GM23338 (cell line): ENCODE measurements around the gene TNS4.

Source experiments
- EZH2 ChIP-seq: fragments of 200-600 bp; sonication (generic); IDR thresholded peaks from one replicate; pipeline ENCODE4 v1.8.0; 2017; ENCODE audit warnings: antibody characterized with exemption, mild to moderate bottlenecking, low read depth; ENCODE audit not compliant: unreplicated experiment
- EZH2phosphoT487 ChIP-seq: fragments of 200-600 bp; sonication (generic); IDR thresholded peaks from one replicate; pipeline ENCODE4 v1.8.1; 2018; ENCODE audit warnings: antibody characterized with exemption; ENCODE audit not compliant: unreplicated experiment
- POLR2AphosphoS5 ChIP-seq: IDR thresholded peaks from 2 replicates; pipeline ENCODE4 v1.6.1; 2016; ENCODE audit warnings: antibody characterized with exemption, low read depth
- TF ChIP-seq, protein P1 (sequence below), 2 experiments: fragments of 200-600 bp in 1 of 2; sonication (generic) in 1 of 2; conservative IDR thresholded peaks; 2 replicates each; pipeline versions ENCODE4 v1.5.1 to v1.6.1; 2016 to 2017; ENCODE audit warnings: antibody characterized with exemption in 2 of 2, low read depth in 2 of 2, mild to moderate bottlenecking in 2 of 2, moderate library complexity in 1 of 2
- TF ChIP-seq, protein P2 (sequence below): IDR thresholded peaks from one replicate; pipeline ENCODE4 v1.6.1; 2018; ENCODE audit warnings: antibody characterized with exemption; ENCODE audit not compliant: unreplicated experiment

DNA sequence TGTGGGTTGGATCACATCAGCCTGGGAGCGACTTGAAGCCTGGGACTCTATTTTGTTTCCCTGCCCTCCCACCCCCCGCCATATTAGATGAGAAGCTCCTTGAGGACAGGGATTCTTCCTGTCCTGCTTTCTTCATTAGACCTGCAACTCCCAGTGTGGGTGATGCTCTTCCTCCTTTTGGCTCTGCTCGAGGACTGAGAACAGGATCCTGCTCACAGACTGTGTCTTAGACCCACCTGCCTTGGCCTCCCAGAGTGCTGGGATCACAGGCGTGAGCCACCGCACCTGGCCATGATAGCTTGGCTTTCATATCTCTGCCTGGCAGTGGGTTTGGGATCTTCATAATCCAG lies 21.5 kb upstream of the TNS4 start:
- TF ChIP-seq, protein P1, sequence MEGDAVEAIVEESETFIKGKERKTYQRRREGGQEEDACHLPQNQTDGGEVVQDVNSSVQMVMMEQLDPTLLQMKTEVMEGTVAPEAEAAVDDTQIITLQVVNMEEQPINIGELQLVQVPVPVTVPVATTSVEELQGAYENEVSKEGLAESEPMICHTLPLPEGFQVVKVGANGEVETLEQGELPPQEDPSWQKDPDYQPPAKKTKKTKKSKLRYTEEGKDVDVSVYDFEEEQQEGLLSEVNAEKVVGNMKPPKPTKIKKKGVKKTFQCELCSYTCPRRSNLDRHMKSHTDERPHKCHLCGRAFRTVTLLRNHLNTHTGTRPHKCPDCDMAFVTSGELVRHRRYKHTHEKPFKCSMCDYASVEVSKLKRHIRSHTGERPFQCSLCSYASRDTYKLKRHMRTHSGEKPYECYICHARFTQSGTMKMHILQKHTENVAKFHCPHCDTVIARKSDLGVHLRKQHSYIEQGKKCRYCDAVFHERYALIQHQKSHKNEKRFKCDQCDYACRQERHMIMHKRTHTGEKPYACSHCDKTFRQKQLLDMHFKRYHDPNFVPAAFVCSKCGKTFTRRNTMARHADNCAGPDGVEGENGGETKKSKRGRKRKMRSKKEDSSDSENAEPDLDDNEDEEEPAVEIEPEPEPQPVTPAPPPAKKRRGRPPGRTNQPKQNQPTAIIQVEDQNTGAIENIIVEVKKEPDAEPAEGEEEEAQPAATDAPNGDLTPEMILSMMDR (conservative IDR thresholded peaks at IDR 0.05; ENCODE audit: low read depth in 2 of 2) = no peak
- TF ChIP-seq, protein P2, sequence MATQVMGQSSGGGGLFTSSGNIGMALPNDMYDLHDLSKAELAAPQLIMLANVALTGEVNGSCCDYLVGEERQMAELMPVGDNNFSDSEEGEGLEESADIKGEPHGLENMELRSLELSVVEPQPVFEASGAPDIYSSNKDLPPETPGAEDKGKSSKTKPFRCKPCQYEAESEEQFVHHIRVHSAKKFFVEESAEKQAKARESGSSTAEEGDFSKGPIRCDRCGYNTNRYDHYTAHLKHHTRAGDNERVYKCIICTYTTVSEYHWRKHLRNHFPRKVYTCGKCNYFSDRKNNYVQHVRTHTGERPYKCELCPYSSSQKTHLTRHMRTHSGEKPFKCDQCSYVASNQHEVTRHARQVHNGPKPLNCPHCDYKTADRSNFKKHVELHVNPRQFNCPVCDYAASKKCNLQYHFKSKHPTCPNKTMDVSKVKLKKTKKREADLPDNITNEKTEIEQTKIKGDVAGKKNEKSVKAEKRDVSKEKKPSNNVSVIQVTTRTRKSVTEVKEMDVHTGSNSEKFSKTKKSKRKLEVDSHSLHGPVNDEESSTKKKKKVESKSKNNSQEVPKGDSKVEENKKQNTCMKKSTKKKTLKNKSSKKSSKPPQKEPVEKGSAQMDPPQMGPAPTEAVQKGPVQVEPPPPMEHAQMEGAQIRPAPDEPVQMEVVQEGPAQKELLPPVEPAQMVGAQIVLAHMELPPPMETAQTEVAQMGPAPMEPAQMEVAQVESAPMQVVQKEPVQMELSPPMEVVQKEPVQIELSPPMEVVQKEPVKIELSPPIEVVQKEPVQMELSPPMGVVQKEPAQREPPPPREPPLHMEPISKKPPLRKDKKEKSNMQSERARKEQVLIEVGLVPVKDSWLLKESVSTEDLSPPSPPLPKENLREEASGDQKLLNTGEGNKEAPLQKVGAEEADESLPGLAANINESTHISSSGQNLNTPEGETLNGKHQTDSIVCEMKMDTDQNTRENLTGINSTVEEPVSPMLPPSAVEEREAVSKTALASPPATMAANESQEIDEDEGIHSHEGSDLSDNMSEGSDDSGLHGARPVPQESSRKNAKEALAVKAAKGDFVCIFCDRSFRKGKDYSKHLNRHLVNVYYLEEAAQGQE = no peak
- TF ChIP-seq EZH2 (no peak), POLR2AphosphoS5 (no peak), EZH2phosphoT487 (no peak)
